ENCODE data around the gene SNAPC3.
"Not testable (repeated sequence)": the region's sequence is repeated elsewhere in the genome, so short reads cannot be mapped to it uniquely, and the experiment has no call there.

Gene SNAPC3

DNA sequence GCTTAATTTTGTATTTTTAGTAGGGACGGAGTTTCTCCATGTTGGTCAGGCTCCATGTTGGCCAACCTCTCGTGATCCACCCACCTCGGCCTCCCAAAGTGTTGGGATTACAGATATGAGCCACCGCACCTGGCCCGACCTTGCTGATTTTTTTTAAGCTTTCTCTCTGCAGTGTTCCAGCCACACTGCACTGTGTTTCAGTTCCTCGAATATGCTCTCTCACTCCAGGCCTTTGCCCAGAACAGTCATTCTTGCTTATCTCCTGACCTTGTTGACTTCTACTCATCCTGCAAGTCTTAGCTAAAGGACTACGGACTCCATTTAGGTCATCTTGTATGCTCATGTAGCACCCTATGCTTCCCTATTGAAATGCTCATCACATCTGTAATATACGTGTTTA is 3.3 kb downstream of the SNAPC3 start:
- DNase-seq = no peak

DNA sequence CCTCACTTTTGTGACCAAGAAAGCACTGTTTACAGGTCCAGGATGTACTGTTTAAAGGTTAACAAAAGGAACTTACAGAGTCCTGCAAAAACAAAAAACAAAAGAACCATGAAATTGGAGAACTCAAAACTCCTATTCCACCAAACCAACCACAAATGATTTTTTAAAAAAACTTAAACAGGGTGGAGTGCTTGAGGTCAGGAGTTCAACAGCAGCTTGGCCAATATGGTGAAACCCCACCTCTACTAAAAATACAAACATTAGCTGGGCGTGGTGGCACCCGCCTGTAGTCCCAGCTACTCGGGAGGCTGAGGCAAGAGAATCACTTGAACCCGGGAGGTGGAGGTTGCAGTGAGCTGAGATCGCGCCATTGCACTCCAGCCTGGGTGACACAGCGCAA is 5.0 kb downstream of the SNAPC3 start:
- not testable (repeated sequence) for DNase-seq

DNA sequence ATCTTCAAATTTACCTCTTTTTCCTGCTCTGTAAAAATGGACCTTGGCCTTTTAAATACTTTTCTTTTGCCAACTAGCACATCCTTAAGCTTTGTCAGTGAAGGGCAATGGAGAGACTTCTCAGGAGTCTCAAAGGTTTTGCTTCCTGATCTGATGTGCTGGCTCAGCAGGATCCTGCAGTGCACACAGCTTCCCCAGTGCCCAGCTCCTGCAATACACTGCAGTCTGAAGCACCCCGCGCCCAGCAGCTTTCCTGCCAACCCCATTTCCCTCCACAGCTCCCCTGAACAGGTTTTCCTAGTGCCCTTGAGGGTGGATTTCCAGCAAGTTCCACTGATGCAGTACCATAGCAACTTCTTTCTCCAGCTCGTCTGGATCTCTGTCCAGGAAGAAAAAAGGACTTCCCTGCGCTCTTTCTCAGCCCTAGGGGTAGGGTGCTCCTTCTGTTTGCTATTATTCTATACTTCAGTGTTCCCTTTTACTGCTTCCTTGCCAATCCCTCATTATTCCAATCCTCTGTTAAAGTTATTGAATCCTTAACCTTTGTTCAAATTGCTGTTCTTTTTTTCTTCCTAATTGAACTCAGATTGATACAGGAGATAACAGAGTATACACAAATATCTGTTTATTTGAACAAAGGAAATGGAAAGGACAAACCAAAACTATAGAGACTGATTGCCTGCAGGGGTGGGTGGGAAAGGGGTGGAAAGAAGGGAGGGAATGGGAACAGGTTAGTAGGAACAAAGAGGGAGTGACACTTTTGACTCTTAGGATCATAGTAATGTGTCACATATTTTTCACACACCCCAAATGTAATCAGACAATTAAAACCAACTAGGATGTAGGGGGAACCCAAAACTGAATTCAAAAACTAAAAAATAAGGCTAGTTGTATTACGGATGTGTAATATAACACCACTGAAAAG is 8.5 kb downstream of the SNAPC3 start:
- no peak for DNase-seq

DNA sequence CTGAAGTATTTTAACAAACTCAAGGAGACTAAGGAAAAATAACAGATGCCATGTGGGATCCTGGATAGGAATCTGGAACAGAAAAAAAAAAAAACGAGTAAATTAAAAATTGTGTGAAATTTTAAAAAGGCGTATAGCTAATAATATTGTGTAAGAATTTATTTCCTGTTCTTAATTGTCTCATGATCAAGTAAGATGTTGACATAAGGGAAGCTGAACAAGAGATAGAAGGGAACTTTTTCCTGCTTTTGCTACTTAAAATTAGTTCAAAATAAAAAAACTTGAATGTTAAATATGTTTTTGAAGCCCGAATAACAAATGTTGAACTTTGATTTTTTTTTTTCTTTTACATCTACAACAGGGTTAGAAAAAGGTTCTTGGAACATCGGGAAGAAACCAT is 10.5 kb downstream of the SNAPC3 start:
- no peak for DNase-seq

GRCh38 chr9:15433661-15434060 is 11.0 kb downstream of the SNAPC3 start:
- no peak for DNase-seq

GRCh38 chr9:15438891-15439290 is 16.2 kb downstream of the SNAPC3 start:
- DNase-seq = no peak

- DNase-seq = not testable (repeated sequence)
Observed at GRCh38 chr9:15441841-15442240, 19.2 kb downstream of the SNAPC3 start.

DNA sequence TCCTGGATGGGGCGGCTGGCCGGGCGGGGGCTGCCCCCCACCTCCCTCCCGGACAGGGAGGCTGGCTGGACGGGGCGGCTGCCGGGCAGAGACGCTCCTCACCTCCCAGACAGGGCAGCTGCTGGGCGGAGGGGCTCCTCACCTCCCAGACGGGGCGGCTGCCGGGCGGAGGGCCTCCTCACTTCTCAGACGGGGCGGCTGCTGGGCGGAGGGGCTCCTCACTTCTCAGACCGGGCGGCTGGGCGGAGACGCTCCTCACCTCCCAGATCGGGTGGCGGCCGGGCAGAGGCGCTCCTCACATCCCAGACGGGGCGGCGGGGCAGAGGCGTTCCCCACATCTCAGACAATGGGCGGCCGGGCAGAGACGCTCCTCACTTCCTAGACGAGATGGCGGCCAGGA is 19.6 kb downstream of the SNAPC3 start:
- not testable (repeated sequence) for DNase-seq

- no peak for DNase-seq
Observed at GRCh38 chr9:15444141-15444540, 21.5 kb downstream of the SNAPC3 start.

DNA sequence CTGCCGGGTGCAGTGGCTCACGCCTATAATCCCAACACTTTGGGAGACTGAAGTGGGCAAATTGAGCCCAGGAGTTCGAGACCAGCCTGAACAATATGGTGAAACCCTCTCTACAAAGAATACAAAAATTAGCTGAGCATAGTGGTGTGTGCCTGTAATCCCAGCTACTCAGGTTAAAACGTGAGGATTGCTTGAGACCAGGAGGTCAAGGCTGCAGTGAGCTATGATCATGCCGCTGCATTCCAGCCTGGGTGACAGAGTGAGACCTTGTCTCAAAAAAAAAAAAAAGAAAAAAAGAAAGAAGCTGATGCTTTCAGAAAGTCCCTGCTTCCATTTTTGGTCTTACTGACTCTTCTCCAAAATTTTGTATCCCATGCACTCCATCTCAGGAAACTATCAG is 31.3 kb downstream of the SNAPC3 start:
- DNase-seq = no peak

DNA sequence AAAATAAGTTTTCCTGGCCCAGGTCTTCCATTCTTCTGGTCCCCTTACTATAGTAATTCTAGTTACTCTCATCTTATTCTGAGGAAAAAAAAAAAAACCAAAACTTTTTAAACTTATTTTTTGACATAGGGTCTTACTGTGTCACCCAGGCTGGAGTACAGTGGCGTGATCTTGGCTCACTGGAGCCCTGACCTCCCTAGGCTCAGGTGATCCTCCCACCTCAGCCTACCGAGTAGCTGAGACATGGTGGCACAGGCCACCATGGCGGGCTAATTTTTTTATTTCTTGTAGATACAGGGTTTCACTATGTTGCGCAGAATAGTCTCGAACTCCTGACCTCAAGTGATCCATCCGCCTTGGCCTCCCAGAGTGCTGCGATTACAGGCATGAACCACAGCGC is 38.4 kb downstream of the SNAPC3 start:
- DNase-seq = no peak

DNA sequence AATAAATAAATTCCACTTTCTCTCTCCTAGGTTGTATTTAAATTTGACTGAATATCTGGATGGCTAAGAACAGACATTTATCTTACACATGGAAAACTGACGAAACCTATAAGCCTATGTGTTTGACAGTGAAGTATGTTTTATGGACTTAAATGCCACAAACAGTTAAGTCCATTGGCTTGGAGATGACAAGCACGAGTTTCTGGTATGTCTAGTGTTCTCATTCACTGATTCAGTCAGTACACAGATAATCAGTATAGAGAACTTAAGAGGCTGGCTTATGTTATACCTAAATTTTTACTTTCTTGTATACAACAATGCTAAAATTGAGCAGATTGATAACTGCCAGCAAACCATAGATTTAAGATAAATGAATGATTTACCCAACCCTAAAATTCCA is 38.9 kb downstream of the SNAPC3 start:
- DNase-seq = no peak

DNA sequence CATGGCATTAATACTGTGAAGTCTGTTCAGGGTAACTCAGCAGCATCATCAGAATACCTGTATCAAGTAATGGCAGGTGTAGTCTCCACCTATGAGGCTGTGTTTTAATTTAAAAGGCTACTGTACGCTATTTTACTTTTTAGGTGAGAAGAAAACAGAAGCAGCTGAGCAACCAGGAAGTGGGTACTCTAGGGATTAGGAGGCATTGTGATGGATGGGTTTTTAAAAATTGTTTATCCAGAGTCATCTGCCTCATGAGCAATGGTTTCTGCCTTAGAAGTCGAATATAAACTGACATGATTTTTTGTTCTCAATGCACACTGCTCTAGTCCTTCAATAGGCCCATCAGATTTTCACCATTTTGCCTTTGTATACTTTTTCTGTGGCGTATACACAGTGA is 45.5 kb downstream of the SNAPC3 start:
- DNase-seq = no peak

- no peak for DNase-seq
Observed at GRCh38 chr9:15469406-15469805, 46.7 kb downstream of the SNAPC3 start.

DNA sequence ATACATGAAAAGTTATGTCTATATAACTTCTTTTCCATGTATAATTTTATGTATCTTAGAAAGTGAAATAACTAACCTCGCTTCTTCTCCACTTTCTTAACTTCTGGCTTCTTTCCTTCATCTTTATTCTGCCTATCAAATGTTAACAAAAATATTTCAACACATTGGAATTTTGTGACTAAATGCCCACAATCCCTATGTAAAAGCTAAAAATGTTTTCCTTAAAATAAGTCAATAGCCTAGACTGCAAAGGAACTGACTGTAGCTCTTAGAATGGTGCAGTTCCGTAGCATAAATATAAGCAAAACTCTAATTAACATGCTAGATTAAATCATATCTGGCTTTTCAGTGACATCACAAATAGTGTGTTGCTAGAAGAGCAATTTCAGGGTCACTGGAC is 47.2 kb downstream of the SNAPC3 start:
- no peak for DNase-seq

DNA sequence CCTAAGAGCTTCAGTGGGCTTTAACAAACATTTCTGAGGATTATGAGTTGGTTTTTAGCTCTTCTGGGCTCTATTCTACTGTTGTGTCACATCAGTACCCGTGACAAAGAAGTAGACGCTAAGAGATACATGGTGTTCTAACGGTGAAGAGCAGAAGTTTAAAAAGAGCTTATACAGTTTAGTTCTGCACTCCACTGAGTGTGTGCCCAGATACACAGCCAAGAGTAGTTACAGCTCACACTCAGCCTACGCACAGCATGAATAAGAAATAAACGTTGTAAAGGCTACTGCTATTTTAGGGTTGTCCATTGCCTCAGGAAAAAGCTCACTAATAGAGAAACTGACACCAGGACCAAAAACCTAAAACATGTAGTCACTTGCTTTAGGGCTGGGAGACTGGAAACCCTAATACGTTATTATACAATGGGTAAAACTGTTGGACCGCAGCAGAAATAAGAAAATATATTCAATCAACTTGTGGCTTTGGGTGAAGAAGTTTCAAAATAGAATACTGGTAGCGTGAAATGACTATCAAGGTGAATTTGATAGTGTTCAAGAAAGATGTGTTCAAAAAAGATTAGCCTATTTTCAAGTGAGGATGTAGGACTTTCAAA is 53.4 kb downstream of the SNAPC3 start:
- no peak for DNase-seq

- DNase-seq = no peak
Observed at GRCh38 chr9:15480028-15480427, 57.4 kb downstream of the SNAPC3 start.

- DNase-seq = no peak
Observed at GRCh38 chr9:15482146-15482545, 59.5 kb downstream of the SNAPC3 start.

GRCh38 chr9:15484802-15485201 is 62.1 kb downstream of the SNAPC3 start:
- no peak for DNase-seq

- no peak for DNase-seq
Observed at GRCh38 chr9:15485836-15486666, 63.4 kb downstream of the SNAPC3 start.

DNA sequence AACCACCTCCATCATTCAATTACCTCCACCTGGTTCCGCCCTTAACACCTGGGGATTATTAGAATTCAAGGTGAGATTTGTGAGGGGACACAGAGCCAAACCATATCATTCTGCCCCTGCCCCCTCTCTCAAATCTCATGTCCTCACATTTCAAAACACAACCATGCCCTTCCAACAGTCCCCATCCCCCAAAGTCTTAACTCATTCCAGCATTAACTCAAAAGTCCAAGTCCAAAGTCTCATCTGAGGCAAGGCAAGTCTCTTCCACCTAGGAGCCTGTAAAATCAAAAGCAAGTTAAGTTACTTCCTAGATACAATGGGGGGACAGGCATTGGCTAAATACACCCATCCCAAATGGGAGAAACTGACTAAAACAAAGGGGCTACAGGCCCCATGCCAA is 69.3 kb downstream of the SNAPC3 start:
- no peak for DNase-seq

- no peak for DNase-seq
Observed at GRCh38 chr9:15492485-15493150, 69.9 kb downstream of the SNAPC3 start.
